T-helper 1 cell treated with Interleukin-12 subunit alpha and Interleukin-12 subunit beta and Interleukin-4 antibody, amounts not matched to agents 30 μg/mL and 1 μg/mL, for 36 hours (primary cell): ENCODE measurements around the gene TENM3.

Source experiments
- H3K27ac Mint-ChIP-seq: one replicate; pipeline ENCODE4 v1.8.0; 2021; ENCODE audit warnings: mild to moderate bottlenecking, mixed read lengths
- H3K27me3 Mint-ChIP-seq: one replicate; pipeline ENCODE4 v1.8.0; 2021; ENCODE audit warnings: low read depth, mixed read lengths
- H3K36me3 Mint-ChIP-seq: one replicate; pipeline ENCODE4 v1.8.0; 2021; ENCODE audit warnings: low read depth, mixed read lengths
- H3K4me1 Mint-ChIP-seq: one replicate; pipeline ENCODE4 v1.8.0; 2021; ENCODE audit warnings: low read depth, mixed read lengths
- H3K4me3 Mint-ChIP-seq: one replicate; pipeline ENCODE4 v1.8.0; 2021; ENCODE audit warnings: mild to moderate bottlenecking, moderate library complexity, mixed read lengths
- H3K9me3 Mint-ChIP-seq: one replicate; pipeline ENCODE4 v1.8.0; 2021; ENCODE audit warnings: mixed read lengths

Gene TENM3

GRCh38 chr4:182567119-182567518 lies 323.9 kb downstream of the TENM3 start:
- Mint-ChIP-seq H3K4me3 (no peak overlapping the region), H3K36me3 (no peaks in the 10 kb centered on the region), H3K27me3 (no peaks in the 10 kb centered on the region), H3K9me3 (no peaks in the 10 kb centered on the region), H3K27ac (no peak overlapping the region), H3K4me1 (no peaks in the 10 kb centered on the region)

- Mint-ChIP-seq H3K36me3 (no peaks in the 10 kb centered on the region), H3K4me1 (no peaks in the 10 kb centered on the region), H3K27ac (no peak overlapping the region), H3K9me3 (no peaks in the 10 kb centered on the region), H3K27me3 (no peaks in the 10 kb centered on the region), H3K4me3 (no peak overlapping the region)
Observed at GRCh38 chr4:182569561-182569960, 326.4 kb downstream of the TENM3 start.

GRCh38 chr4:182574706-182575105 lies 331.5 kb downstream of the TENM3 start:
- no peaks in the 10 kb centered on the region for H3K27me3 Mint-ChIP-seq
- no peak overlapping the region for H3K27ac Mint-ChIP-seq
- no peaks in the 10 kb centered on the region for H3K9me3 Mint-ChIP-seq
- no peaks in the 10 kb centered on the region for H3K36me3 Mint-ChIP-seq
- no peak overlapping the region for H3K4me3 Mint-ChIP-seq
- H3K4me1 Mint-ChIP-seq, result no peaks in the 10 kb centered on the region

GRCh38 chr4:182575225-182575624 lies 332.0 kb downstream of the TENM3 start:
- Mint-ChIP-seq H3K4me1 (no peaks in the 10 kb centered on the region), H3K27me3 (no peaks in the 10 kb centered on the region), H3K36me3 (no peaks in the 10 kb centered on the region), H3K4me3 (no peak overlapping the region), H3K27ac (no peak overlapping the region), H3K9me3 (no peaks in the 10 kb centered on the region)

GRCh38 chr4:182576601-182577289 lies 333.5 kb downstream of the TENM3 start:
- H3K27ac Mint-ChIP-seq, result no peak overlapping the region
- no peaks in the 10 kb centered on the region for H3K9me3 Mint-ChIP-seq
- no peaks in the 10 kb centered on the region for H3K27me3 Mint-ChIP-seq
- H3K4me1 Mint-ChIP-seq, result no peaks in the 10 kb centered on the region
- H3K4me3 Mint-ChIP-seq, result no peak overlapping the region
- no peaks in the 10 kb centered on the region for H3K36me3 Mint-ChIP-seq

GRCh38 chr4:182577411-182577810 lies 334.2 kb downstream of the TENM3 start:
- Mint-ChIP-seq H3K36me3 (no peaks in the 10 kb centered on the region), H3K4me1 (no peaks in the 10 kb centered on the region), H3K4me3 (no peak overlapping the region), H3K9me3 (no peaks in the 10 kb centered on the region), H3K27me3 (no peaks in the 10 kb centered on the region), H3K27ac (no peak overlapping the region)

GRCh38 chr4:182578402-182578801 lies 335.2 kb downstream of the TENM3 start:
- Mint-ChIP-seq H3K27me3 (no peaks in the 10 kb centered on the region), H3K36me3 (no peaks in the 10 kb centered on the region), H3K4me3 (no peak overlapping the region), H3K9me3 (no peaks in the 10 kb centered on the region), H3K27ac (no peak overlapping the region), H3K4me1 (no peaks in the 10 kb centered on the region)

- no peak overlapping the region for H3K4me3 Mint-ChIP-seq
- no peaks in the 10 kb centered on the region for H3K36me3 Mint-ChIP-seq
- no peaks in the 10 kb centered on the region for H3K4me1 Mint-ChIP-seq
- no peak overlapping the region for H3K27ac Mint-ChIP-seq
- H3K27me3 Mint-ChIP-seq, result no peaks in the 10 kb centered on the region
- H3K9me3 Mint-ChIP-seq, result no peaks in the 10 kb centered on the region
Observed at GRCh38 chr4:182582245-182582644, 339.0 kb downstream of the TENM3 start.

GRCh38 chr4:182583703-182584415 lies 340.7 kb downstream of the TENM3 start:
- H3K36me3 Mint-ChIP-seq, result no peaks in the 10 kb centered on the region
- H3K27ac Mint-ChIP-seq, result no peak overlapping the region
- no peak overlapping the region for H3K4me3 Mint-ChIP-seq
- H3K9me3 Mint-ChIP-seq, result no peaks in the 10 kb centered on the region
- no peaks in the 10 kb centered on the region for H3K27me3 Mint-ChIP-seq
- no peaks in the 10 kb centered on the region for H3K4me1 Mint-ChIP-seq

GRCh38 chr4:182585321-182585720 lies 342.1 kb downstream of the TENM3 start:
- no peak overlapping the region for H3K4me3 Mint-ChIP-seq
- H3K9me3 Mint-ChIP-seq, result no peaks in the 10 kb centered on the region
- no peaks in the 10 kb centered on the region for H3K36me3 Mint-ChIP-seq
- H3K27ac Mint-ChIP-seq, result no peak overlapping the region
- H3K27me3 Mint-ChIP-seq, result no peaks in the 10 kb centered on the region
- no peaks in the 10 kb centered on the region for H3K4me1 Mint-ChIP-seq

- H3K9me3 Mint-ChIP-seq, result no peaks in the 10 kb centered on the region
- H3K36me3 Mint-ChIP-seq, result no peaks in the 10 kb centered on the region
- no peaks in the 10 kb centered on the region for H3K27me3 Mint-ChIP-seq
- H3K4me3 Mint-ChIP-seq, result no peak overlapping the region
- no peak overlapping the region for H3K27ac Mint-ChIP-seq
- H3K4me1 Mint-ChIP-seq, result no peaks in the 10 kb centered on the region
Observed at GRCh38 chr4:182589100-182589499, 345.9 kb downstream of the TENM3 start.

GRCh38 chr4:182593402-182593801 lies 350.2 kb downstream of the TENM3 start:
- Mint-ChIP-seq H3K4me3 (no peak overlapping the region), H3K27ac (no peak overlapping the region), H3K36me3 (no peaks in the 10 kb centered on the region), H3K27me3 (no peaks in the 10 kb centered on the region), H3K4me1 (no peaks in the 10 kb centered on the region), H3K9me3 (no peaks in the 10 kb centered on the region)

- Mint-ChIP-seq H3K27me3 (no peaks in the 10 kb centered on the region), H3K27ac (no peak overlapping the region), H3K9me3 (no peaks in the 10 kb centered on the region), H3K36me3 (no peaks in the 10 kb centered on the region), H3K4me1 (no peaks in the 10 kb centered on the region), H3K4me3 (no peak overlapping the region)
Observed at GRCh38 chr4:182593864-182594263, 350.7 kb downstream of the TENM3 start.

GRCh38 chr4:182600093-182600492 lies 356.9 kb downstream of the TENM3 start:
- no peaks in the 10 kb centered on the region for H3K36me3 Mint-ChIP-seq
- no peak overlapping the region for H3K27ac Mint-ChIP-seq
- no peaks in the 10 kb centered on the region for H3K9me3 Mint-ChIP-seq
- H3K4me1 Mint-ChIP-seq, result no peaks in the 10 kb centered on the region
- H3K4me3 Mint-ChIP-seq, result no peak overlapping the region
- H3K27me3 Mint-ChIP-seq, result no peaks in the 10 kb centered on the region

- H3K36me3 Mint-ChIP-seq, result no peaks in the 10 kb centered on the region
- H3K27ac Mint-ChIP-seq, result no peak overlapping the region
- H3K4me1 Mint-ChIP-seq, result no peaks in the 10 kb centered on the region
- H3K27me3 Mint-ChIP-seq, result no peaks in the 10 kb centered on the region
- H3K4me3 Mint-ChIP-seq, result no peak overlapping the region
- no peaks in the 10 kb centered on the region for H3K9me3 Mint-ChIP-seq
Observed at GRCh38 chr4:182600856-182601255, 357.7 kb downstream of the TENM3 start.
